Stomach smooth muscle (tissue), 2 donors: ENCODE results near the gene INSYN1.
A peak's percentile ranks its signal among the peaks of the same experiment; 100 is the strongest.

Experiments used
- H3K27ac ChIP-seq: one replicate; pipeline ENCODE4 v1.7.0; 2013; ENCODE audit warnings: mild to moderate bottlenecking, low read length, inconsistent platforms
- H3K27me3 ChIP-seq, 2 donors: one replicate each; pipeline ENCODE4 v1.7.0; 2013; ENCODE audit warnings: low read length in 2 of 2; ENCODE audit not compliant: insufficient read depth in 2 of 2, control insufficient read depth in 1 of 2
- H3K36me3 ChIP-seq, 2 donors: one replicate each; pipeline ENCODE4 v1.7.0; 2013; ENCODE audit warnings: low read length in 2 of 2; ENCODE audit not compliant: control insufficient read depth in 2 of 2, insufficient read depth in 2 of 2
- H3K4me1 ChIP-seq: one replicate; pipeline ENCODE4 v1.7.0; 2013; ENCODE audit warnings: low read length; ENCODE audit not compliant: control insufficient read depth, insufficient read depth
- H3K4me3 ChIP-seq, 2 donors: one replicate each; pipeline ENCODE4 v1.7.0; 2013; ENCODE audit warnings: low read length in 2 of 2
- H3K9ac ChIP-seq, 2 donors: one replicate each; pipeline ENCODE4 v1.7.0; 2013; ENCODE audit warnings: low read length in 2 of 2, mild to moderate bottlenecking in 1 of 2
- H3K9me3 ChIP-seq, 2 donors: one replicate each; pipeline ENCODE4 v1.7.0; 2013; ENCODE audit warnings: low read length in 2 of 2; ENCODE audit not compliant: control insufficient read depth in 2 of 2
- donor health status: healthy.
- donor health status: Pancreatic carcinoma.

The INSYN1 gene

DNA sequence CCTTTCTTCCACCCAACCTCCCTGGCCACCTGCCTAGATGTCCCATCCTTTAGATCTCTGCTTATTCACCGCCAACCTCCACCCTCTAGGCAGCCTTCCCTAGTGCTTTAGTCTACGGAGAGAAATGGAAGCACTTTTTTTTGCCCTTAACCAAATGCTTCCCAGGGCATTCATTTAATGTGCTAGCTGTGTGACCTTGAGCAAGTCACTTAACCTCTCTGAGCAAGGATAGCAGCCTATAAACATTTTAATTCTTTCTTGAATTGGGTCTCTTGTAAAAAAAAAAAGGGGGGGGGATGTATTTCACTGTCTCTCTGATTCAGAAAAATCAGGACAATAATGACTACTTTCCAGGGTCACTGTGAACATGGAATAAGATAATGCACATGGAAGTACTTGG, 3.2 kb upstream of the INSYN1 start:
- Histone ChIP-seq H3K4me3 (no peak overlapping the region), H3K27me3 (peaks cover 2 to 6% of the 10 kb centered on the region in 2 donors)

GRCh38 chr15:73755946-73756345, 2.8 kb upstream of the INSYN1 start:
- Histone ChIP-seq H3K4me3 (no peak overlapping the region), H3K27ac (no peak overlapping the region), H3K9ac (no peak overlapping the region), H3K4me1 (peaks cover 16% of the 10 kb centered on the region), H3K9me3 (no peaks in the 10 kb centered on the region), H3K36me3 (no peaks in the 10 kb centered on the region), H3K27me3 (peaks cover 4% of the 10 kb centered on the region in 2 donors)

More for the DNA sequence above, 3.2 kb upstream of the INSYN1 start:
- peaks cover 11% of the 10 kb centered on the region for H3K4me1 ChIP-seq
- no peaks in the 10 kb centered on the region for H3K9me3 ChIP-seq
- no peak overlapping the region for H3K9ac ChIP-seq
- no peak overlapping the region for H3K27ac ChIP-seq
- no peaks in the 10 kb centered on the region for H3K36me3 ChIP-seq

DNA sequence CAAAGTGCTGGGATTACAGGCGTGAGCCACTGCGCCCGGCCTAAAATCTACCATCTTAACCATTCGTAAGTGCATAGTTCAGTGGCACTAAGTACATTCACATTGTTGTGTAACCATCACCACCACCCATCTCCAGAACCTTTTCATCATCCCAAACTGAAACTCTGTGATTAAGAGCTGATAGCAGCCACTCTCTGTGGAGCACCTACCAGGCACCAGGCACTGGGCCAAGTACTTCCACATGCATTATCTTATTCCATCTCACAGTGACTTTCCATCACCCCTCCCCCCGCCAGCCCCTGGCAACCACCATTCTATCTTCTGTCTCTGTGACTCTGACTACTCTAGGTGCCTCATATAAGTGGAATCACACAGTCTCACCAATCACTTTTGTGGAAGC, 2.3 kb upstream of the INSYN1 start:
- H3K36me3 ChIP-seq, result no peaks in the 10 kb centered on the region
- H3K4me3 ChIP-seq, result no peak overlapping the region
- no peak overlapping the region for H3K27ac ChIP-seq
- H3K9ac ChIP-seq, result no peak overlapping the region
- peaks cover 2 to 4% of the 10 kb centered on the region in 2 donors for H3K27me3 ChIP-seq
- peaks cover 20% of the 10 kb centered on the region for H3K4me1 ChIP-seq
- no peaks in the 10 kb centered on the region for H3K9me3 ChIP-seq

GRCh38 chr15:73754461-73754860, 1.3 kb upstream of the INSYN1 start:
- no peak overlapping the region for H3K4me3 ChIP-seq
- H3K9ac ChIP-seq, result no peak overlapping the region
- no peaks in the 10 kb centered on the region for H3K36me3 ChIP-seq
- peaks cover 2 to 4% of the 10 kb centered on the region in 2 donors for H3K27me3 ChIP-seq
- H3K9me3 ChIP-seq, result no peaks in the 10 kb centered on the region
- H3K27ac ChIP-seq, result no peak overlapping the region
- H3K4me1 ChIP-seq, result peaks cover 21% of the 10 kb centered on the region

DNA sequence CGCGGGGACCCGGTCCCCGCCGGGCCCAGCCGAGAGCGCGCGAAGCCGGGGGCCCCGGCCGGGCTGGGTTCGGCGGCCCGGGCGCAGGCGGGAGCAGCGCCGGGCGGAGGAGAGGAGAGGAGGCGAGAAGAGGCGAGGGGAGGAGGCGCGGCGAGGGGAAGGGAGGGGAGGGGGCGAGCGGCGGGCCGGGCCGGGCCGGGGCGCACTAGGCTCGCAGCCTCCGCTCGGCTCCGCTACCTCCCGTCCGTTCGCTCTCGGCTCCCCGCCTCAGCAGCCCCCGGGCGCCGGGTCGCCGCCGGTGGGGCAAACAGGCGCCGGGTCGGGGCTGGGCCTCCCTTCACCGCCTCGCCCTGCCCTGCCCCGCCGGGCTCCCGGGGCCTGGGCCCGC, 351 bp downstream of the INSYN1 start:
- Histone ChIP-seq H3K9ac (peak overlapping the region; percentile 29 to 58), H3K27ac (no peak overlapping the region), H3K27me3 (peaks cover 2 to 4% of the 10 kb centered on the region in 2 donors), H3K36me3 (no peaks in the 10 kb centered on the region), H3K9me3 (no peaks in the 10 kb centered on the region), H3K4me1 (peaks cover 21% of the 10 kb centered on the region), H3K4me3 (peak overlapping the region; percentile 58 to 77)

GRCh38 chr15:73751899-73752805, 999 bp downstream of the INSYN1 start:
- peak overlapping the region; percentile 58 to 77 for H3K4me3 ChIP-seq
- H3K36me3 ChIP-seq, result no peaks in the 10 kb centered on the region
- peak overlapping the region; percentile 29 to 58 for H3K9ac ChIP-seq
- H3K9me3 ChIP-seq, result no peaks in the 10 kb centered on the region
- H3K4me1 ChIP-seq, result peaks cover 21% of the 10 kb centered on the region
- H3K27ac ChIP-seq, result no peak overlapping the region
- peaks cover 2 to 4% of the 10 kb centered on the region in 2 donors for H3K27me3 ChIP-seq

GRCh38 chr15:73751511-73751898, 1.6 kb downstream of the INSYN1 start:
- Histone ChIP-seq H3K9ac (peak overlapping the region; percentile 47 to 56), H3K36me3 (no peaks in the 10 kb centered on the region), H3K4me3 (peak overlapping the region; percentile 69 to 70), H3K27me3 (peaks cover 0 to 4% of the 10 kb centered on the region in 2 donors), H3K9me3 (no peaks in the 10 kb centered on the region), H3K4me1 (peaks cover 21% of the 10 kb centered on the region), H3K27ac (no peak overlapping the region)

DNA sequence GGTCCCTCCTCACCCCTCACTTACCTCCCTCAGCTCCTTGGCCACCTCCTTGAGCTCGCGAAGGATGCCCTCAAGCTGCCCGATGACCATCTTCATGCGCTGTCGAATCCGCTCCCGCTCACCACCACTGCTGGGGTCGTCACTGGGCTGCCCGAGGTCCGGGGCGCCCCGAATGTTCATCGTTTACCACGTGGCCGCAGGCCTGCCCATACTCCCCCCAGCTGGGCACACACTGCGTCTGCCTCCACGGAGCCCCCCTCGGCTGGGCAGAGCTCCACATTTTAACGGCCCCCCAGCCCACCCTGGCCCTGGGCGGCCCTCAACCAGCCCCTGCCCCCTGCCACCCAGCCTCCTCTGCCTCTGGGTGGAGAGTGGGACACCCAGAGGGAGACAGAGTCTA, 2.2 kb downstream of the INSYN1 start:
- no peaks in the 10 kb centered on the region for H3K9me3 ChIP-seq
- peaks cover 0 to 4% of the 10 kb centered on the region in 2 donors for H3K27me3 ChIP-seq
- peak overlapping the region in 1 of 2 donors; percentile 28 for H3K9ac ChIP-seq
- no peaks in the 10 kb centered on the region for H3K36me3 ChIP-seq
- H3K4me1 ChIP-seq, result peaks cover 21% of the 10 kb centered on the region
- H3K4me3 ChIP-seq, result peak overlapping the region; percentile 69 to 70
- no peak overlapping the region for H3K27ac ChIP-seq

- peak overlapping the region in 1 of 2 donors; percentile 28 for H3K9ac ChIP-seq
- H3K36me3 ChIP-seq, result no peaks in the 10 kb centered on the region
- peaks cover 0 to 4% of the 10 kb centered on the region in 2 donors for H3K27me3 ChIP-seq
- H3K4me3 ChIP-seq, result no peak overlapping the region
- no peak overlapping the region for H3K27ac ChIP-seq
- H3K4me1 ChIP-seq, result peaks cover 21% of the 10 kb centered on the region
- no peaks in the 10 kb centered on the region for H3K9me3 ChIP-seq
These were observed 2.7 kb downstream of the INSYN1 start for GRCh38 chr15:73750438-73750837.

GRCh38 chr15:73749971-73750370, 3.2 kb downstream of the INSYN1 start:
- H3K27ac ChIP-seq, result no peak overlapping the region
- peaks cover 0 to 4% of the 10 kb centered on the region in 2 donors for H3K27me3 ChIP-seq
- no peak overlapping the region for H3K4me3 ChIP-seq
- no peaks in the 10 kb centered on the region for H3K36me3 ChIP-seq
- peaks cover 21% of the 10 kb centered on the region for H3K4me1 ChIP-seq
- no peaks in the 10 kb centered on the region for H3K9me3 ChIP-seq
- H3K9ac ChIP-seq, result no peak overlapping the region

GRCh38 chr15:73749533-73749932, 3.6 kb downstream of the INSYN1 start:
- no peak overlapping the region for H3K9ac ChIP-seq
- H3K4me3 ChIP-seq, result no peak overlapping the region
- H3K36me3 ChIP-seq, result no peaks in the 10 kb centered on the region
- no peak overlapping the region for H3K27ac ChIP-seq
- H3K9me3 ChIP-seq, result no peaks in the 10 kb centered on the region
- H3K27me3 ChIP-seq, result peaks cover 0 to 4% of the 10 kb centered on the region in 2 donors
- peaks cover 21% of the 10 kb centered on the region for H3K4me1 ChIP-seq
